Heart left ventricle (tissue), 13 donors: ENCODE data around the gene PDGFRB.

ENCODE experiments used
- CTCF ChIP-seq, 12 donors: fragments of 200-600 bp; sonication (generic) in 4 of 12; IDR thresholded peaks; one replicate each; pipeline versions ENCODE4 v1.5.0 to v1.8.0; 2018 to 2022; ENCODE audit warnings: antibody characterized with exemption in 12 of 12, mild to moderate bottlenecking in 5 of 12
- POLR2A ChIP-seq, 2 donors: fragments of 450-650 bp; IDR thresholded peaks; one replicate each; pipeline ENCODE4 v1.6.1; 2017; ENCODE audit warnings: antibody characterized with exemption in 2 of 2, mild to moderate bottlenecking in 2 of 2, moderate library complexity in 2 of 2
- donor health status: ischemic (EF 13 %, LVEDD 7.1; RV severe dilation, severe dysfunction).
- donor health status: DM: no; HTN: yes; CAD: no.
- donor health status: DM: no; HTN: no; CAD: no.
- donor health status: ischemic (EF 25% LVEDD 6.9; RV normal size, moderate dysfunction).
- donor health status: ischemic (EF 25% LVEDD 5.7; RV mildly dilated, moderate dysfunction).
- donor health status: ischemic (EF 35%, LVEDD 5.7; RV mildly dilated, moderate dysfunction).
- donor health status: nonischemic (EF 11% LVEDD 7.7; RV severe dilation, severe dysfunction).
- donor health status: DM: yes; HTN: yes; CAD: no.
- donor health status: PGD.
- donor health status: ischemic (EF 29% LVEDD 5.4; RV normal size, mild dysfunction).
- donor health status: nonischemic (EF 23%, LVEDD 6.1; RV moderate dilation, normal function).

GRCh38 chr5:150179019-150179620 lies 23.5 kb upstream of the PDGFRB start:
- no peak for TF ChIP-seq CTCF (IDR thresholded peaks at IDR 0.05)
- TF ChIP-seq POLR2A (IDR thresholded peaks at IDR 0.05): no peak
